K562 (cell line): ENCODE data around the gene IRF2BP1. TPM values are rescaled to one million over a fixed set of nuclear protein-coding genes. Genes with fewer than 3 reads are reported as not detected.
A peak's percentile ranks its signal among the peaks of the same experiment; 100 is the strongest.

Source experiments
- ATAC-seq: fragments of 200-7000 bp; cut with Tn5 transposase; 3 replicates; pipeline ENCODE4 v1.9.1; 2020; ENCODE audit warnings: moderate library complexity
- BruUV-seq: library from RNA; stranded (reverse); fragments of 400-500 nt; replicated peaks from 2 replicates; lab custom pipeline; 2021; lab: Mats Ljungman, UMichigan
- CTCF ChIA-PET: fragments of 300-600 bp; formaldehyde crosslinking; extraction: SDS; loops from one replicate; lab custom pipeline; 2021; ENCODE audit warnings: low intra/inter-chr PET ratio; lab: Yijun Ruan, JAX
- POLR2A ChIA-PET: fragments of 300-600, 350-650 bp; sonication (Branson Sonifier 250); formaldehyde crosslinking; extraction: SDS; loops from one replicate; lab custom pipeline; 2021; ENCODE audit warnings: antibody characterized with exemption, inconsistent platforms; lab: Yijun Ruan, JAX
- DNase-seq, 4 experiments: peaks; one replicate each; pipeline versions ENCODE4 v3.0.0 to v3.0.0-alpha.2; 2011 to 2018; ENCODE audit warnings: low spot score in 3 of 4, mixed read lengths in 3 of 4; ENCODE audit errors: extremely low read depth in 1 of 4
- FAIRE-seq: peaks from 2 replicates; lab custom pipeline; 2011; peaks lifted over from hg19 to GRCh38; lab: Jason Lieb, UNC
- H2AFZ ChIP-seq: 2 replicates; pipeline ENCODE4 v1.6.0; 2011; ENCODE audit warnings: low read depth, low read length, control low read depth, inconsistent platforms
- H3K27ac ChIP-seq: fragments of 200-600 bp; 3 replicates; pipeline ENCODE4 v1.8.0; 2011; ENCODE audit warnings: low read depth, mild to moderate bottlenecking, control low read depth, inconsistent platforms, low read length, moderate library complexity, mixed read lengths; ENCODE audit errors: extremely low read depth
- H3K27me3 ChIP-seq, 2 experiments: fragments of 300-600 bp in 1 of 2; 2 replicates in 1 of 2; 3 replicates in 1 of 2; pipeline versions ENCODE4 v1.6.0 to v1.8.0; 2011; ENCODE audit warnings: inconsistent platforms in 2 of 2, low read length in 2 of 2, mild to moderate bottlenecking in 1 of 2, mixed read lengths in 1 of 2, moderate library complexity in 1 of 2; ENCODE audit not compliant: control insufficient read depth in 2 of 2, insufficient read depth in 2 of 2
- H3K36me3 ChIP-seq: fragments of 300-600 bp; 3 replicates; pipeline ENCODE4 v1.8.0; 2011; ENCODE audit warnings: mild to moderate bottlenecking, low read length, inconsistent platforms; ENCODE audit not compliant: control insufficient read depth, insufficient read depth
- H3K4me1 ChIP-seq, 2 experiments: fragments of 200-600 bp in 1 of 2; replicated peaks in 1 of 2; 2 replicates in 1 of 2; 3 replicates in 1 of 2; pipeline versions ENCODE4 v1.5.1 to v1.8.0; 2011; ENCODE audit warnings: inconsistent platforms in 2 of 2, low read length in 2 of 2, mild to moderate bottlenecking in 1 of 2, mixed read lengths in 1 of 2, moderate library complexity in 1 of 2; ENCODE audit not compliant: control insufficient read depth in 2 of 2, insufficient read depth in 2 of 2
- H3K4me2 ChIP-seq: 2 replicates; pipeline ENCODE4 v1.6.1; 2011; ENCODE audit warnings: low read length, control low read depth, inconsistent platforms, mixed read lengths; ENCODE audit not compliant: insufficient read depth
- H3K4me3 ChIP-seq: fragments of 200-600 bp; sonication (generic), shearing (Covaris generic); 2 replicates; pipeline ENCODE4 v1.5.1; 2016; ENCODE audit warnings: control low read depth, inconsistent platforms
- H3K79me2 ChIP-seq: fragments of 200-600 bp; 3 replicates; pipeline ENCODE4 v1.8.0; 2011; ENCODE audit warnings: low read length, inconsistent platforms; ENCODE audit not compliant: control insufficient read depth, insufficient read depth
- H3K9ac ChIP-seq, 2 experiments: 2 replicates each; pipeline versions ENCODE4 v1.6.0 to v1.6.1; 2011; ENCODE audit warnings: low read depth in 2 of 2, low read length in 2 of 2, control low read depth in 1 of 2, inconsistent platforms in 1 of 2, mild to moderate bottlenecking in 1 of 2, mixed read lengths in 1 of 2; ENCODE audit not compliant: insufficient read depth in 1 of 2
- H3K9me1 ChIP-seq: one replicate; pipeline ENCODE4 v1.6.0; 2011; ENCODE audit warnings: inconsistent platforms, mild to moderate bottlenecking, low read length, moderate library complexity; ENCODE audit not compliant: control insufficient read depth, insufficient read depth
- H3K9me3 ChIP-seq: replicated peaks from 2 replicates; pipeline ENCODE4 v1.5.1; 2011; ENCODE audit warnings: low read depth, low read length, inconsistent platforms; ENCODE audit not compliant: control insufficient read depth, insufficient read depth
- H4K20me1 ChIP-seq: replicated peaks from 2 replicates; pipeline ENCODE4 v1.6.1; 2011; ENCODE audit warnings: low read length, inconsistent platforms, mixed read lengths; ENCODE audit not compliant: control insufficient read depth, insufficient read depth
- ATF3 ChIP-seq, 2 experiments: fragments of 450-650 bp in 1 of 2; sonication (generic) in 1 of 2; formaldehyde crosslinking in 1 of 2; IDR thresholded peaks in 1 of 2; conservative IDR thresholded peaks in 1 of 2; 2 replicates each; pipeline versions ENCODE4 v1.6.1 to v1.8.1; 2016 to 2023; ENCODE audit warnings: mild to moderate bottlenecking in 2 of 2, moderate library complexity in 2 of 2, inconsistent platforms in 1 of 2, missing genetic modification reagents in 1 of 2
- MBD2 ChIP-seq: sonication (generic); IDR thresholded peaks from 2 replicates; pipeline ENCODE4 v1.6.1; 2016; ENCODE audit warnings: low read depth, borderline replicate concordance
- NR2C2 ChIP-seq, 2 experiments: fragments of 200-800 bp in 1 of 2; sonication (Bioruptor generic) in 1 of 2; sonication (generic) in 1 of 2; formaldehyde crosslinking in 1 of 2; IDR thresholded peaks; 2 replicates each; pipeline versions ENCODE4 v1.6.1 to v1.8.0; 2016 to 2022; ENCODE audit warnings: mild to moderate bottlenecking in 1 of 2, missing compliant biosample characterization in 1 of 2, missing genetic modification characterization in 1 of 2, missing genetic modification reagents in 1 of 2
- POLR2A ChIP-seq: fragments of 450-650 bp; conservative IDR thresholded peaks from 2 replicates; pipeline ENCODE4 v1.6.1; 2016
- SMAD3 ChIP-seq: fragments of 450-650 bp; formaldehyde crosslinking; conservative IDR thresholded peaks from 2 replicates; pipeline ENCODE4 v1.4.0; 2020; ENCODE audit warnings: mild to moderate bottlenecking
- SP1 ChIP-seq: sonication (generic); formaldehyde crosslinking; IDR thresholded peaks from 2 replicates; pipeline ENCODE4 v1.8.1; 2022; ENCODE audit warnings: mild to moderate bottlenecking, missing genetic modification reagents
- WHSC1 ChIP-seq: IDR thresholded peaks from one replicate; pipeline ENCODE4 v1.6.1; 2012; ENCODE audit warnings: low read length, control low read depth, inconsistent platforms
- ZNF830 ChIP-seq: fragments of 250-450 bp; sonication (Bioruptor Pico); IDR thresholded peaks from 2 replicates; pipeline ENCODE4 v1.5.0; 2021; ENCODE audit warnings: mild to moderate bottlenecking
- WGBS: fragments of 100-300 bp; shearing (Covaris generic); methylation state at CpG from one replicate; pipeline ENCODE4 v1.1.6; 2016; ENCODE audit warnings: low coverage, mixed read lengths; ENCODE audit not compliant: insufficient coverage; ENCODE audit errors: missing lambda C conversion rate; 5-methylcytosine and 5-hydroxymethylcytosine counted together
- in situ Hi-C: fragments of 300-500 bp; cut with MboI; formaldehyde crosslinking; loops from 4 replicates; pipeline ENCODE4 v1.15.0; 2018; ENCODE audit warnings: inconsistent platforms, mixed read lengths
- intact Hi-C: fragments of 100-400 bp; cut with micrococcal nuclease; formaldehyde crosslinking; loops from 2 replicates; pipeline ENCODE4 v1.14.2; 2022
- polyA plus RNA-seq, 8 experiments: library from polyadenylated mRNA; depleted of rRNA in 4 of 8; stranded (reverse) in 5 of 8; unstranded in 3 of 8; fragments of >200 nt; fragmentation: Nextera tagmentation in 2 of 8; fragmentation: Illumina TruSeq in 1 of 8; extraction: Ambion mirVana in 2 of 8; extraction: Trizol in 1 of 8; gene quantifications; 2 replicates each; pipeline versions ENCODE4 v1.2.1 to v1.2.3, GENCODE V29; 2011 to 2014; ENCODE audit warnings: inconsistent platforms in 1 of 8, missing spikeins in 1 of 8
- total RNA-seq, 7 experiments: library from RNA; depleted of rRNA in 6 of 7; stranded (reverse); fragments of >200 nt in 6 of 7; fragmentation: Illumina TruSeq in 2 of 7; extraction: Trizol in 2 of 7; gene quantifications; 2 replicates each; pipeline versions ENCODE4 v1.2.1 to v1.2.3, GENCODE V29; 2011 to 2021; ENCODE audit warnings: low replicate concordance in 1 of 7
- TF ChIP-seq, protein P1 (sequence below): fragments of 200-800 bp; sonication (Bioruptor generic); IDR thresholded peaks from 2 replicates; pipeline ENCODE4 v1.6.1; 2017; ENCODE audit warnings: missing genetic modification characterization, missing compliant biosample characterization
- TF ChIP-seq, protein P2 (sequence below): sonication (generic); formaldehyde crosslinking; IDR thresholded peaks from 2 replicates; pipeline ENCODE4 v1.8.0; 2022; ENCODE audit warnings: mild to moderate bottlenecking, missing genetic modification reagents

Gene IRF2BP1
- total and polyA plus RNA-seq, 9 of the 15 experiments (the other 6 are each of a cell fraction or from before 2014, with no cell fraction given), result 0.61 to 35.9 (median 3.5) TPM

- no peak overlapping the region for H3K27ac ChIP-seq
- intact Hi-C loops (no loop called here), in situ Hi-C loops (no loop called here)
- no TSS peak for BruUV-seq
- CTCF ChIA-PET, result no interaction called here
- peaks cover 16 to 49% of the 10 kb centered on the region in 2 experiments; a peak in 4 of 5 replicates for H3K27me3 ChIP-seq
- no peaks in the 10 kb centered on the region for H3K9me3 ChIP-seq
- DNase-seq (peak; percentile 35 to 75 (median 60)), FAIRE-seq (no peak), ATAC-seq (peak; percentile 78)
- H3K9ac ChIP-seq, result no peak overlapping the region
- H3K79me2 ChIP-seq, result no peaks in the 10 kb centered on the region
- H4K20me1 ChIP-seq, result no peaks in the 10 kb centered on the region; the same call in 1 of the 2 replicates
- TF ChIP-seq ZNF830 (no peak), ATF3 (IDR thresholded peaks at IDR 0.05) (no peak), ATF3 (CRISPR knock-in tag; conservative IDR thresholded peaks at IDR 0.05) (no peak), MBD2 (no peak), NR2C2 (CRISPR knock-in tag; IDR thresholded peaks at IDR 0.05) (no peak), NR2C2 (tag; IDR thresholded peaks at IDR 0.05) (no peak), SMAD3 (CRISPR knock-in tag) (no peak), POLR2A (no peak), WHSC1 (no peak), SP1 (CRISPR knock-in tag) (peak; percentile 62; the same call in 1 of the 2 replicates)
- TF ChIP-seq, protein P1, sequence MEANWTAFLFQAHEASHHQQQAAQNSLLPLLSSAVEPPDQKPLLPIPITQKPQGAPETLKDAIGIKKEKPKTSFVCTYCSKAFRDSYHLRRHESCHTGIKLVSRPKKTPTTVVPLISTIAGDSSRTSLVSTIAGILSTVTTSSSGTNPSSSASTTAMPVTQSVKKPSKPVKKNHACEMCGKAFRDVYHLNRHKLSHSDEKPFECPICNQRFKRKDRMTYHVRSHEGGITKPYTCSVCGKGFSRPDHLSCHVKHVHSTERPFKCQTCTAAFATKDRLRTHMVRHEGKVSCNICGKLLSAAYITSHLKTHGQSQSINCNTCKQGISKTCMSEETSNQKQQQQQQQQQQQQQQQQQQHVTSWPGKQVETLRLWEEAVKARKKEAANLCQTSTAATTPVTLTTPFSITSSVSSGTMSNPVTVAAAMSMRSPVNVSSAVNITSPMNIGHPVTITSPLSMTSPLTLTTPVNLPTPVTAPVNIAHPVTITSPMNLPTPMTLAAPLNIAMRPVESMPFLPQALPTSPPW (CRISPR knock-in tag), result peak; percentile 41
- TF ChIP-seq, protein P2, sequence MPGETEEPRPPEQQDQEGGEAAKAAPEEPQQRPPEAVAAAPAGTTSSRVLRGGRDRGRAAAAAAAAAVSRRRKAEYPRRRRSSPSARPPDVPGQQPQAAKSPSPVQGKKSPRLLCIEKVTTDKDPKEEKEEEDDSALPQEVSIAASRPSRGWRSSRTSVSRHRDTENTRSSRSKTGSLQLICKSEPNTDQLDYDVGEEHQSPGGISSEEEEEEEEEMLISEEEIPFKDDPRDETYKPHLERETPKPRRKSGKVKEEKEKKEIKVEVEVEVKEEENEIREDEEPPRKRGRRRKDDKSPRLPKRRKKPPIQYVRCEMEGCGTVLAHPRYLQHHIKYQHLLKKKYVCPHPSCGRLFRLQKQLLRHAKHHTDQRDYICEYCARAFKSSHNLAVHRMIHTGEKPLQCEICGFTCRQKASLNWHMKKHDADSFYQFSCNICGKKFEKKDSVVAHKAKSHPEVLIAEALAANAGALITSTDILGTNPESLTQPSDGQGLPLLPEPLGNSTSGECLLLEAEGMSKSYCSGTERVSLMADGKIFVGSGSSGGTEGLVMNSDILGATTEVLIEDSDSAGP, result peak; percentile 90
- no peaks in the 10 kb centered on the region for H3K36me3 ChIP-seq
- H3K4me1 ChIP-seq, result peaks cover 0 to 11% of the 10 kb centered on the region in 2 experiments; a peak in 3 of 5 replicates
- H3K4me3 ChIP-seq, result no peak overlapping the region
- POLR2A ChIA-PET, result no interaction called here
- 0% methylated on average over 16 of the region's 19 CpGs for WGBS
- no peak overlapping the region for H3K4me2 ChIP-seq
- H2AFZ ChIP-seq, result no peak overlapping the region
- no peaks in the 10 kb centered on the region for H3K9me1 ChIP-seq
These were observed 48.8 kb upstream of the IRF2BP1 start for GRCh38 chr19:45934551-45935230.
